Panc1 (cell line): ENCODE results near the gene AFM.

Source experiments
- CTCF ChIP-seq: fragments of 450-650 bp; IDR thresholded peaks from 2 replicates; pipeline ENCODE4 v1.5.1; 2017; ENCODE audit warnings: mild to moderate bottlenecking
- POLR2AphosphoS5 ChIP-seq: IDR thresholded peaks from 2 replicates; pipeline ENCODE4 v1.6.1; 2012; ENCODE audit warnings: mild to moderate bottlenecking, low read depth, low read length, moderate library complexity
- REST ChIP-seq, 2 experiments: IDR thresholded peaks; 2 replicates each; pipeline ENCODE4 v1.6.1; 2011 to 2012; ENCODE audit warnings: low read depth in 2 of 2, control low read depth in 1 of 2, low read length in 1 of 2, mild to moderate bottlenecking in 1 of 2, moderate library complexity in 1 of 2; ENCODE audit not compliant: insufficient read depth in 1 of 2
- TCF7L2 ChIP-seq: IDR thresholded peaks from 2 replicates; pipeline ENCODE4 v1.6.1; 2011; ENCODE audit warnings: mild to moderate bottlenecking, low read depth, low read length, inconsistent platforms

GRCh38 chr4:73439991-73440390 lies 41.6 kb upstream of the AFM start:
- no peak for TF ChIP-seq CTCF
- no peak for TF ChIP-seq TCF7L2
- no peak for TF ChIP-seq POLR2AphosphoS5
- TF ChIP-seq REST (IDR thresholded peaks at IDR 0.05; ENCODE audit: insufficient read depth in 1 of 2, low read depth in 2 of 2, low read length in 1 of 2): no peak
